HCT116 (cell line): Measurements from ENCODE around the gene CPZ. TPM values are rescaled to one million over a fixed set of nuclear protein-coding genes. Genes with fewer than 3 reads are reported as not detected.

ENCODE experiments used
- ATAC-seq: fragments of 200-7000 bp; cut with Tn5 transposase; 2 replicates; pipeline ENCODE4 v1.9.1; 2020; ENCODE audit warnings: mild to moderate bottlenecking, moderate library complexity
- BruUV-seq: library from RNA; stranded (reverse); fragments of 400-500 nt; replicated peaks from 2 replicates; lab custom pipeline; 2021; lab: Mats Ljungman, UMichigan
- CTCF ChIA-PET: fragments of 300-600 bp; sonication (Branson Sonifier 250); formaldehyde crosslinking; loops from one replicate; lab custom pipeline; 2021; ENCODE audit warnings: antibody characterized with exemption; lab: Charles Lee
- POLR2A ChIA-PET: fragments of 300-600, 350-600 bp; sonication (Branson Sonifier 250); formaldehyde crosslinking; loops from one replicate; lab custom pipeline; 2021; ENCODE audit warnings: antibody characterized with exemption; lab: Charles Lee
- RAD21 ChIA-PET, 2 experiments: fragments of 300-600 bp; sonication (Branson Sonifier 250); formaldehyde crosslinking; loops; one replicate each; lab custom pipeline; 2023; ENCODE audit warnings: low total read pairs in 2 of 2; ENCODE audit not compliant: uncharacterized antibody in 2 of 2, unreplicated experiment in 2 of 2, low non-redundant PET in 1 of 2; lab: Charles Lee
- DNase-seq: peaks from one replicate; pipeline ENCODE4 v3.0.0-alpha.2; 2010; ENCODE audit warnings: low read depth, low spot score
- H2AFZ ChIP-seq: fragments of 200-600 bp; shearing (Covaris generic), sonication (generic); 2 replicates; pipeline ENCODE4 v1.6.1; 2017; ENCODE audit warnings: low read depth, mixed run types, mixed read lengths, antibody characterized with exemption, low read length; ENCODE audit not compliant: poor library complexity, severe bottlenecking
- H3K27ac ChIP-seq: 2 replicates; pipeline ENCODE4 v1.5.1; 2012; ENCODE audit warnings: low read depth, low read length
- H3K27me3 ChIP-seq: fragments of 200-600 bp; sonication (generic); 2 replicates; pipeline ENCODE4 v1.6.1; 2016; ENCODE audit warnings: mixed run types, low read length, mixed read lengths; ENCODE audit not compliant: insufficient read depth
- H3K36me3 ChIP-seq, 2 experiments: fragments of 200-500 bp in 1 of 2; fragments of 200-600 bp in 1 of 2; sonication (Bioruptor generic) in 1 of 2; sonication (generic) in 1 of 2; 2 replicates each; pipeline versions ENCODE4 v1.5.1 to v1.6.1; 2014 to 2016; ENCODE audit warnings: low read length in 2 of 2, inconsistent platforms in 1 of 2, mixed read lengths in 1 of 2, mixed run types in 1 of 2; ENCODE audit not compliant: insufficient read depth in 2 of 2, control insufficient read depth in 1 of 2
- H3K4me1 ChIP-seq, 2 experiments: fragments of 200-600 bp in 1 of 2; sonication (generic) in 1 of 2; 2 replicates each; pipeline versions ENCODE4 v1.5.1 to v1.6.1; 2012 to 2017; ENCODE audit warnings: low read length in 2 of 2, inconsistent platforms in 1 of 2, mild to moderate bottlenecking in 1 of 2, mixed read lengths in 1 of 2, mixed run types in 1 of 2, moderate library complexity in 1 of 2; ENCODE audit not compliant: insufficient read depth in 2 of 2, control insufficient read depth in 1 of 2
- H3K4me2 ChIP-seq: fragments of 200-600 bp; sonication (generic); 2 replicates; pipeline ENCODE4 v1.6.1; 2017; ENCODE audit warnings: mixed run types, low read length, mixed read lengths
- H3K4me3 ChIP-seq, 2 experiments: fragments of 200-600 bp in 1 of 2; sonication (generic) in 1 of 2; replicated peaks in 1 of 2; 2 replicates each; pipeline ENCODE4 v1.5.1; 2011 to 2016; ENCODE audit warnings: low read length in 2 of 2, control low read depth in 1 of 2, low read depth in 1 of 2, mild to moderate bottlenecking in 1 of 2, mixed read lengths in 1 of 2, mixed run types in 1 of 2
- H3K79me2 ChIP-seq: fragments of 200-600 bp; sonication (generic); 2 replicates; pipeline ENCODE4 v1.6.1; 2017; ENCODE audit warnings: mild to moderate bottlenecking, mixed run types, low read length, moderate library complexity, mixed read lengths; ENCODE audit not compliant: insufficient read depth
- H3K9ac ChIP-seq: fragments of 200-600 bp; sonication (generic); 2 replicates; pipeline ENCODE4 v1.6.1; 2016; ENCODE audit warnings: low read length, mixed read lengths
- H3K9me2 ChIP-seq: fragments of 200-600 bp; sonication (generic), shearing (Covaris generic); 2 replicates; pipeline ENCODE4 v1.6.1; 2017; ENCODE audit warnings: mixed run types, mild to moderate bottlenecking, moderate library complexity; ENCODE audit not compliant: insufficient read depth
- H3K9me3 ChIP-seq, 2 experiments: fragments of 200-500 bp in 1 of 2; fragments of 200-600 bp in 1 of 2; sonication (Bioruptor generic) in 1 of 2; sonication (generic) in 1 of 2; 2 replicates each; pipeline ENCODE4 v1.6.1; 2014 to 2017; ENCODE audit warnings: low read length in 2 of 2, mixed read lengths in 2 of 2, inconsistent platforms in 1 of 2, low read depth in 1 of 2, mild to moderate bottlenecking in 1 of 2, mixed run types in 1 of 2, moderate library complexity in 1 of 2; ENCODE audit not compliant: control insufficient read depth in 1 of 2, insufficient read depth in 1 of 2
- H4K20me1 ChIP-seq: fragments of 200-600 bp; sonication (generic), shearing (Covaris generic); 2 replicates; pipeline ENCODE4 v1.6.1; 2017; ENCODE audit warnings: mixed run types, mild to moderate bottlenecking, moderate library complexity; ENCODE audit not compliant: insufficient read depth
- EGR1 ChIP-seq: IDR thresholded peaks from 2 replicates; pipeline ENCODE4 v1.6.1; 2012; ENCODE audit warnings: low read depth
- JUND ChIP-seq: IDR thresholded peaks from 2 replicates; pipeline ENCODE4 v1.6.1; 2012
- SIN3A ChIP-seq: IDR thresholded peaks from 2 replicates; pipeline ENCODE4 v1.6.1; 2012; ENCODE audit warnings: low read depth
- SP1 ChIP-seq: IDR thresholded peaks from 2 replicates; pipeline ENCODE4 v1.6.1; 2012; ENCODE audit warnings: low read depth
- SRF ChIP-seq: IDR thresholded peaks from 2 replicates; pipeline ENCODE4 v1.6.1; 2012; ENCODE audit warnings: low read depth
- YY1 ChIP-seq: IDR thresholded peaks from 2 replicates; pipeline ENCODE4 v1.6.1; 2011; ENCODE audit warnings: low read length, low read depth, moderate library complexity, mild to moderate bottlenecking; ENCODE audit not compliant: insufficient replicate concordance; ENCODE audit errors: extremely low read depth
- intact Hi-C: fragments of 100-400 bp; cut with micrococcal nuclease; formaldehyde crosslinking; loops from 2 replicates; pipeline ENCODE4 v1.10.0; 2022
- total RNA-seq: library from RNA; stranded (reverse); gene quantifications from one replicate; pipeline ENCODE4 v1.2.1, GENCODE V29; 2021; ENCODE audit not compliant: unreplicated experiment
- TF ChIP-seq, protein P1 (sequence below), 3 experiments: fragments of 200-600 bp in 1 of 3; sonication (generic) in 1 of 3; IDR thresholded peaks in 2 of 3; conservative IDR thresholded peaks in 1 of 3; 2 replicates each; pipeline ENCODE4 v1.5.1; 2012 to 2017; ENCODE audit warnings: low read depth in 2 of 3, low read length in 2 of 3, antibody characterized with exemption in 1 of 3, borderline replicate concordance in 1 of 3, control low read depth in 1 of 3, mild to moderate bottlenecking in 1 of 3, mixed read lengths in 1 of 3, mixed run types in 1 of 3, moderate library complexity in 1 of 3; ENCODE audit not compliant: insufficient read depth in 1 of 3
- TF ChIP-seq, protein P2 (sequence below): IDR thresholded peaks from 2 replicates; pipeline ENCODE4 v1.6.1; 2012
- TF ChIP-seq, protein P3 (sequence below): IDR thresholded peaks from 2 replicates; pipeline ENCODE4 v1.6.1; 2012
- TF ChIP-seq, protein P4 (sequence below): IDR thresholded peaks from 2 replicates; pipeline ENCODE4 v1.6.1; 2011; ENCODE audit warnings: mild to moderate bottlenecking, low read length, moderate library complexity; ENCODE audit not compliant: insufficient replicate concordance; ENCODE audit errors: extremely low read depth

Gene CPZ
- total RNA-seq, 1 experiment from 2014 or later: not detected

DNA sequence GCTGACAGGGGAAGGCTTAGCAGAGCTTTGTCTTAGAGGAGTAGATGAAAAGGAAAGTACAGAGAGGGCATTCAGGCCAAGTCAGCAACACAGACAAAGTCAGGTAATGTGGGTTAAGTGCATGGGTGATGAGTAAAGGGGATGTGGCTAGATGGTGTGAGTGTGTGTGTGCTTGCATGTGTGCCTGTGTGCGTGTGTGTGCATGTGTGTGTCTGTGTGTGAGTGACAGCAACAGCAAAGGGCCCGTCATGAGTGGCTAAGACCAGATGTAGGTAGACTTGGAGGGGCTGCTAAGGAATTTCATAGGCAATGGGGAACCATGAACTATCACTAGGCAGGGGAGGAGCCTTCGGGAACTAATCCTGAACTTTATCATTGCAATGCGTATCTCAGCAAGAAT, 14.6 kb upstream of the CPZ start:
- H3K4me2 ChIP-seq: no peak overlapping the region
- H3K79me2 ChIP-seq: no peaks in the 10 kb centered on the region
- H3K4me3 ChIP-seq: no peak overlapping the region
- peaks cover 26% of the 10 kb centered on the region for H3K27me3 ChIP-seq
- no peak overlapping the region for H2AFZ ChIP-seq
- H3K9me3 ChIP-seq: no peaks in the 10 kb centered on the region
- TF ChIP-seq EGR1 (no peak), JUND (no peak), YY1 (no peak), SP1 (no peak), SIN3A (no peak), SRF (no peak)
- TF ChIP-seq, protein P1, sequence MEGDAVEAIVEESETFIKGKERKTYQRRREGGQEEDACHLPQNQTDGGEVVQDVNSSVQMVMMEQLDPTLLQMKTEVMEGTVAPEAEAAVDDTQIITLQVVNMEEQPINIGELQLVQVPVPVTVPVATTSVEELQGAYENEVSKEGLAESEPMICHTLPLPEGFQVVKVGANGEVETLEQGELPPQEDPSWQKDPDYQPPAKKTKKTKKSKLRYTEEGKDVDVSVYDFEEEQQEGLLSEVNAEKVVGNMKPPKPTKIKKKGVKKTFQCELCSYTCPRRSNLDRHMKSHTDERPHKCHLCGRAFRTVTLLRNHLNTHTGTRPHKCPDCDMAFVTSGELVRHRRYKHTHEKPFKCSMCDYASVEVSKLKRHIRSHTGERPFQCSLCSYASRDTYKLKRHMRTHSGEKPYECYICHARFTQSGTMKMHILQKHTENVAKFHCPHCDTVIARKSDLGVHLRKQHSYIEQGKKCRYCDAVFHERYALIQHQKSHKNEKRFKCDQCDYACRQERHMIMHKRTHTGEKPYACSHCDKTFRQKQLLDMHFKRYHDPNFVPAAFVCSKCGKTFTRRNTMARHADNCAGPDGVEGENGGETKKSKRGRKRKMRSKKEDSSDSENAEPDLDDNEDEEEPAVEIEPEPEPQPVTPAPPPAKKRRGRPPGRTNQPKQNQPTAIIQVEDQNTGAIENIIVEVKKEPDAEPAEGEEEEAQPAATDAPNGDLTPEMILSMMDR (IDR thresholded peaks at IDR 0.05 in 2 of 3, conservative IDR thresholded peaks at IDR 0.05 in 1 of 3; ENCODE audit: borderline replicate concordance in 1 of 3, insufficient read depth in 1 of 3, low read depth in 2 of 3, low read length in 2 of 3): no peak
- TF ChIP-seq, protein P2, sequence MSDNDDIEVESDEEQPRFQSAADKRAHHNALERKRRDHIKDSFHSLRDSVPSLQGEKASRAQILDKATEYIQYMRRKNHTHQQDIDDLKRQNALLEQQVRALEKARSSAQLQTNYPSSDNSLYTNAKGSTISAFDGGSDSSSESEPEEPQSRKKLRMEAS: no peak
- TF ChIP-seq, protein P3, sequence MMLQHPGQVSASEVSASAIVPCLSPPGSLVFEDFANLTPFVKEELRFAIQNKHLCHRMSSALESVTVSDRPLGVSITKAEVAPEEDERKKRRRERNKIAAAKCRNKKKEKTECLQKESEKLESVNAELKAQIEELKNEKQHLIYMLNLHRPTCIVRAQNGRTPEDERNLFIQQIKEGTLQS: no peak
- TF ChIP-seq, protein P4, sequence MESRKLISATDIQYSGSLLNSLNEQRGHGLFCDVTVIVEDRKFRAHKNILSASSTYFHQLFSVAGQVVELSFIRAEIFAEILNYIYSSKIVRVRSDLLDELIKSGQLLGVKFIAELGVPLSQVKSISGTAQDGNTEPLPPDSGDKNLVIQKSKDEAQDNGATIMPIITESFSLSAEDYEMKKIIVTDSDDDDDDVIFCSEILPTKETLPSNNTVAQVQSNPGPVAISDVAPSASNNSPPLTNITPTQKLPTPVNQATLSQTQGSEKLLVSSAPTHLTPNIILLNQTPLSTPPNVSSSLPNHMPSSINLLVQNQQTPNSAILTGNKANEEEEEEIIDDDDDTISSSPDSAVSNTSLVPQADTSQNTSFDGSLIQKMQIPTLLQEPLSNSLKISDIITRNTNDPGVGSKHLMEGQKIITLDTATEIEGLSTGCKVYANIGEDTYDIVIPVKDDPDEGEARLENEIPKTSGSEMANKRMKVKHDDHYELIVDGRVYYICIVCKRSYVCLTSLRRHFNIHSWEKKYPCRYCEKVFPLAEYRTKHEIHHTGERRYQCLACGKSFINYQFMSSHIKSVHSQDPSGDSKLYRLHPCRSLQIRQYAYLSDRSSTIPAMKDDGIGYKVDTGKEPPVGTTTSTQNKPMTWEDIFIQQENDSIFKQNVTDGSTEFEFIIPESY: no peak
- no peaks in the 10 kb centered on the region for H3K36me3 ChIP-seq
- POLR2A ChIA-PET: no interaction called here
- CTCF ChIA-PET: no interaction called here
- H3K27ac ChIP-seq: no peak overlapping the region
- intact Hi-C loops: no loop called here
- H3K9ac ChIP-seq: no peak overlapping the region
- no TSS peak for BruUV-seq
- no peaks in the 10 kb centered on the region for H3K9me2 ChIP-seq
- no peaks in the 10 kb centered on the region for H3K4me1 ChIP-seq
- no peak for DNase-seq
- no peak for ATAC-seq
- no peaks in the 10 kb centered on the region for H4K20me1 ChIP-seq
- RAD21 ChIA-PET: no interaction called here
